Pancreas (tissue), 10 donors: ENCODE measurements around the gene CTSL. TPM values are rescaled to one million over a fixed set of nuclear protein-coding genes. Genes with fewer than 3 reads are reported as not detected.

Experiments
- ATAC-seq, 4 donors: fragments of 200-7000 bp; cut with Tn5 transposase; one replicate each; pipeline versions ENCODE4 v1.8.0 to v1.9.1; 2020; ENCODE audit warnings: mild to moderate bottlenecking in 4 of 4, moderate library complexity in 4 of 4
- DNase-seq, 6 donors: peaks; one replicate each; pipeline ENCODE4 v3.0.0-alpha.2; 2020
- FAIRE-seq: peaks from 2 replicates; lab custom pipeline; 2012; peaks lifted over from hg19 to GRCh38; lab: Jason Lieb, UNC
- H3K27ac ChIP-seq, 4 donors: fragments of 200-600 bp; sonication (generic); 1 replicate in 3 of 4; 2 replicates in 1 of 4; pipeline versions ENCODE4 v1.5.0 to v1.8.0; 2020
- H3K27me3 ChIP-seq, 4 donors: fragments of 200-600 bp; one replicate each; pipeline ENCODE4 v1.8.0; 2021
- H3K36me3 ChIP-seq, 3 donors: fragments of 200-600 bp; sonication (generic) in 1 of 3; one replicate each; pipeline versions ENCODE4 v1.5.0 to v1.8.0; 2020 to 2021
- H3K4me1 ChIP-seq, 3 donors: fragments of 200-600 bp; one replicate each; pipeline ENCODE4 v1.8.0; 2021
- H3K4me3 ChIP-seq, 4 donors: fragments of 200-600 bp; sonication (generic) in 2 of 4; one replicate each; pipeline versions ENCODE4 v1.5.0 to v1.8.0; 2020 to 2021
- H3K9me3 ChIP-seq, 4 donors: fragments of 200-600 bp; one replicate each; pipeline ENCODE4 v1.8.0; 2021
- WGBS, 2 donors: extraction: QIAGEN DNeasy Blood & Tissue Kit; methylation state at CpG; one replicate each; pipeline ENCODE4 v1.1.7; 2013; 5-methylcytosine and 5-hydroxymethylcytosine counted together
- intact Hi-C, 3 donors: fragments of 100-400 bp; cut with DNase I; formaldehyde crosslinking; loops; one replicate each; pipeline versions ENCODE4 v1.11.1 to v1.14.2; 2022
- polyA plus RNA-seq, 2 donors: library from polyadenylated mRNA; stranded (reverse); fragments of 200-250 nt; gene quantifications; one replicate each; pipeline ENCODE4 v1.2.3, GENCODE V29; 2013
- total RNA-seq, 6 donors: library from RNA; stranded (reverse); fragmentation: NEBNext Ultra II Directional in 4 of 6; extraction: Animal tissue kit (Norgen Biotek cat#: 25700) in 4 of 6; gene quantifications; one replicate each; pipeline versions ENCODE4 v1.2.1 to v1.2.4, GENCODE V29; 2021 to 2023
- TF ChIP-seq, protein P1 (sequence below), 4 donors: fragments of 200-600 bp; sonication (generic) in 3 of 4; IDR thresholded peaks; one replicate each; pipeline versions ENCODE4 v1.5.0 to v1.8.0; 2021; ENCODE audit warnings: antibody characterized with exemption in 4 of 4
- donor health status: healthy with polysubstance abuse.
- donor health status: DM: no; HTN: no; CAD: no; lungs with moderate emphysema.
- donor health status: DM: no; HTN: no; CAD: no.
- donor health status: control.
- donor health status: control.
- donor health status: Bipolar disorder and iron deficiency.
- donor health status: DM: yes; HTN: yes; CAD: no.
- donor health status: DM: no; HTN: no; CAD: no.
- donor health status: DM: no; HTN: no; CAD: no.
- donor health status: DM: yes; HTN: yes; CAD: no.

Gene CTSL
- total and polyA plus RNA-seq, 8 donors: 33.8 to 67.7 (median 42.6) TPM

GRCh38 chr9:87733273-87734052 lies 7.5 kb downstream of the CTSL start:
- Histone ChIP-seq H3K36me3 (peaks cover 0 to 13% (median 0%) of the 10 kb centered on the region in 3 donors), H3K27ac (no peak overlapping the region), H3K9me3 (no peaks in the 10 kb centered on the region), H3K27me3 (no peaks in the 10 kb centered on the region), H3K4me1 (no peaks in the 10 kb centered on the region), H3K4me3 (no peak overlapping the region)
- FAIRE-seq: no peak
- WGBS, 2 donors: 80 to 86% methylated on average over 7 of the region's 7 CpGs
- TF ChIP-seq, protein P1, sequence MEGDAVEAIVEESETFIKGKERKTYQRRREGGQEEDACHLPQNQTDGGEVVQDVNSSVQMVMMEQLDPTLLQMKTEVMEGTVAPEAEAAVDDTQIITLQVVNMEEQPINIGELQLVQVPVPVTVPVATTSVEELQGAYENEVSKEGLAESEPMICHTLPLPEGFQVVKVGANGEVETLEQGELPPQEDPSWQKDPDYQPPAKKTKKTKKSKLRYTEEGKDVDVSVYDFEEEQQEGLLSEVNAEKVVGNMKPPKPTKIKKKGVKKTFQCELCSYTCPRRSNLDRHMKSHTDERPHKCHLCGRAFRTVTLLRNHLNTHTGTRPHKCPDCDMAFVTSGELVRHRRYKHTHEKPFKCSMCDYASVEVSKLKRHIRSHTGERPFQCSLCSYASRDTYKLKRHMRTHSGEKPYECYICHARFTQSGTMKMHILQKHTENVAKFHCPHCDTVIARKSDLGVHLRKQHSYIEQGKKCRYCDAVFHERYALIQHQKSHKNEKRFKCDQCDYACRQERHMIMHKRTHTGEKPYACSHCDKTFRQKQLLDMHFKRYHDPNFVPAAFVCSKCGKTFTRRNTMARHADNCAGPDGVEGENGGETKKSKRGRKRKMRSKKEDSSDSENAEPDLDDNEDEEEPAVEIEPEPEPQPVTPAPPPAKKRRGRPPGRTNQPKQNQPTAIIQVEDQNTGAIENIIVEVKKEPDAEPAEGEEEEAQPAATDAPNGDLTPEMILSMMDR (IDR thresholded peaks at IDR 0.05): no peak
- no peak for DNase-seq
- intact Hi-C loops: no loop called here
- no peak for ATAC-seq

- WGBS, 2 donors: 59 to 64% methylated on average over 2 of the region's 2 CpGs
These were observed 8.2 kb downstream of the CTSL start for GRCh38 chr9:87734106-87734505.

DNA sequence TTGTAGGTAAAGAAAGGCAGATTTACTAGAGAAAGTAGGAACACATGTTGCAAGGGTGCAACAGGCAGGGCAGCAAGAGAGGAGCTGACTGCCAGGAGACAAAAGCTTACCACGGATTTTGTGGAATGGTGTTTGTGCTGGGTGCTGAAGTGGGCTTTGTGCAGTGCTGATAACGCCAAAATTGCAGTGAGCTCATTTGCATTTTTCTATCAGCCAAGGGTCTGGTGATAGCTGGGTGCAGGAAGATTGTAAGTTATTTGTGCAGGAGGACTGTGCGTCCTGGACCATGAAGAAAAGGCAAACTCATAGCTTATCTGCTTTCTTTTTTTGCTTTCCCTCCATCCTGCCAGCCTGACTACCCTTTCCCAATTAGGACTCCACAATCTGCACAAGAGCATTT lies 13.6 kb downstream of the CTSL start:
- H3K27ac ChIP-seq: no peak overlapping the region
- no peaks in the 10 kb centered on the region for H3K9me3 ChIP-seq
- no peak for ATAC-seq
- H3K36me3 ChIP-seq: no peaks in the 10 kb centered on the region
- FAIRE-seq: no peak
- H3K4me3 ChIP-seq: no peak overlapping the region
- DNase-seq: no peak
- TF ChIP-seq, protein P1 (IDR thresholded peaks at IDR 0.05): no peak
- no peaks in the 10 kb centered on the region for H3K27me3 ChIP-seq
- no peaks in the 10 kb centered on the region for H3K4me1 ChIP-seq
- 44 to 75% methylated on average over 3 of the region's 3 CpGs for WGBS, 2 donors
- intact Hi-C loops: no loop called here

More at GRCh38 chr9:87734106-87734505, 8.2 kb downstream of the CTSL start:
- no peak overlapping the region for H3K27ac ChIP-seq
- H3K27me3 ChIP-seq: no peaks in the 10 kb centered on the region
- FAIRE-seq: no peak
- no peaks in the 10 kb centered on the region for H3K9me3 ChIP-seq
- TF ChIP-seq, protein P1 (IDR thresholded peaks at IDR 0.05): no peak
- no peaks in the 10 kb centered on the region for H3K4me1 ChIP-seq
- intact Hi-C loops: no loop called here
- no peak overlapping the region for H3K4me3 ChIP-seq
- ATAC-seq: no peak
- no peak for DNase-seq
- H3K36me3 ChIP-seq: peaks cover 0 to 13% (median 0%) of the 10 kb centered on the region in 3 donors

DNA sequence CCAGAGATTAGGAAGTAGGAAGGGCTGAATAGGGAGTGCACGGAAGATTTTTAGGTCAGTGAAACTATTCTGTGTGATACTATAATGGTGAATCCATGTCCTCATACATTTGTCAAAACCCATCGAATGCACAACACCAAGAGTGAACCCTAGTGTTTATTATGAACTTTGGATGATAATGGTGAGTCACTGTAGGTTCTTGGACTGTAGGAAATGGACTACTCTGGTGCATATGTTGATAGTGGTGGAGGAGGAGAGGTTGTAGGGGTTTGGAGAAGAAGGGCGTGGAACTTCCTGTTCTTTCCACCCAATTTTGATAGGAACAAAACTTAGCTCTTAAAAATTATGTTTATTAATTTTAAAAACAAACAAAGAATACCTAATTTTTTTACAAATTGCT lies 14.3 kb downstream of the CTSL start:
- DNase-seq: no peak
- TF ChIP-seq, protein P1 (IDR thresholded peaks at IDR 0.05): no peak
- intact Hi-C loops: no loop called here
- ATAC-seq: no peak
- no peak overlapping the region for H3K27ac ChIP-seq
- no peaks in the 10 kb centered on the region for H3K9me3 ChIP-seq
- no peak for FAIRE-seq
- 59 to 75% methylated on average over 3 of the region's 3 CpGs for WGBS, 2 donors
- no peaks in the 10 kb centered on the region for H3K4me1 ChIP-seq
- no peaks in the 10 kb centered on the region for H3K27me3 ChIP-seq
- no peak overlapping the region for H3K4me3 ChIP-seq
- no peaks in the 10 kb centered on the region for H3K36me3 ChIP-seq

- DNase-seq: no peak
- no peaks in the 10 kb centered on the region for H3K4me1 ChIP-seq
- intact Hi-C loops: no loop called here
- H3K9me3 ChIP-seq: no peaks in the 10 kb centered on the region
- 35 to 59% methylated on average over 4 of the region's 4 CpGs for WGBS, 2 donors
- no peak overlapping the region for H3K4me3 ChIP-seq
- no peak for FAIRE-seq
- no peaks in the 10 kb centered on the region for H3K36me3 ChIP-seq
- TF ChIP-seq, protein P1 (IDR thresholded peaks at IDR 0.05): no peak
- ATAC-seq: no peak
- no peak overlapping the region for H3K27ac ChIP-seq
- H3K27me3 ChIP-seq: no peaks in the 10 kb centered on the region
These were observed 15.4 kb downstream of the CTSL start for GRCh38 chr9:87741326-87741725.
